Suprapubic skin (tissue), 4 donors: ENCODE data around the gene CCL22. TPM values are rescaled to one million over a fixed set of nuclear protein-coding genes. Genes with fewer than 3 reads are reported as not detected.
A peak's percentile ranks its signal among the peaks of the same experiment; 100 is the strongest.

ENCODE experiments used
- DNase-seq, 2 donors: peaks; one replicate each; pipeline ENCODE4 v3.0.0-alpha.2; 2019; ENCODE audit warnings: low spot score in 2 of 2
- H3K27ac ChIP-seq: fragments of 200-600 bp; sonication (generic); one replicate; pipeline ENCODE4 v1.5.1; 2019
- H3K27me3 ChIP-seq: fragments of 200-600 bp; sonication (generic); one replicate; pipeline ENCODE4 v1.5.1; 2019
- H3K36me3 ChIP-seq: fragments of 200-600 bp; sonication (generic); one replicate; pipeline ENCODE4 v1.5.1; 2019
- H3K4me1 ChIP-seq: fragments of 200-600 bp; sonication (generic); one replicate; pipeline ENCODE4 v1.5.1; 2019
- H3K4me3 ChIP-seq: fragments of 200-600 bp; sonication (generic); one replicate; pipeline ENCODE4 v1.5.1; 2019; ENCODE audit warnings: mild to moderate bottlenecking
- H3K9me3 ChIP-seq: fragments of 200-600 bp; sonication (generic); one replicate; pipeline ENCODE4 v1.5.1; 2019
- EP300 ChIP-seq: sonication (generic); formaldehyde crosslinking; IDR thresholded peaks from one replicate; pipeline ENCODE4 v1.6.1; 2017; ENCODE audit warnings: antibody characterized with exemption
- POLR2A ChIP-seq, 2 donors: fragments of 450-650 bp; IDR thresholded peaks; one replicate each; pipeline ENCODE4 v1.6.1; 2017; ENCODE audit warnings: antibody characterized with exemption in 2 of 2, mild to moderate bottlenecking in 2 of 2, moderate library complexity in 2 of 2
- POLR2AphosphoS5 ChIP-seq, 3 donors: sonication (generic); formaldehyde crosslinking; IDR thresholded peaks; one replicate each; pipeline ENCODE4 v1.6.1; 2017; ENCODE audit warnings: antibody characterized with exemption in 3 of 3
- WGBS: methylation state at CpG from one replicate; pipeline ENCODE4 v1.1.5; 2018; 5-methylcytosine and 5-hydroxymethylcytosine counted together
- total RNA-seq, 4 donors: library from RNA; depleted of rRNA; stranded (reverse); fragments of >200 nt; gene quantifications; one replicate each; pipeline ENCODE4 v1.1.0, GENCODE V29; 2016
- TF ChIP-seq, protein P1 (sequence below), 2 donors: fragments of 200-600 bp in 1 of 2; fragments of 450-650 bp in 1 of 2; sonication (generic) in 1 of 2; IDR thresholded peaks; one replicate each; pipeline ENCODE4 v1.5.1; 2016 to 2019; ENCODE audit warnings: antibody characterized with exemption in 2 of 2, mild to moderate bottlenecking in 1 of 2, moderate library complexity in 1 of 2

Gene CCL22
- total RNA-seq, result 10 to 100 TPM in 1 of 4 donors, 1 to 10 TPM in 3; 1.5 to 11.7 (median 3.3) TPM

DNA sequence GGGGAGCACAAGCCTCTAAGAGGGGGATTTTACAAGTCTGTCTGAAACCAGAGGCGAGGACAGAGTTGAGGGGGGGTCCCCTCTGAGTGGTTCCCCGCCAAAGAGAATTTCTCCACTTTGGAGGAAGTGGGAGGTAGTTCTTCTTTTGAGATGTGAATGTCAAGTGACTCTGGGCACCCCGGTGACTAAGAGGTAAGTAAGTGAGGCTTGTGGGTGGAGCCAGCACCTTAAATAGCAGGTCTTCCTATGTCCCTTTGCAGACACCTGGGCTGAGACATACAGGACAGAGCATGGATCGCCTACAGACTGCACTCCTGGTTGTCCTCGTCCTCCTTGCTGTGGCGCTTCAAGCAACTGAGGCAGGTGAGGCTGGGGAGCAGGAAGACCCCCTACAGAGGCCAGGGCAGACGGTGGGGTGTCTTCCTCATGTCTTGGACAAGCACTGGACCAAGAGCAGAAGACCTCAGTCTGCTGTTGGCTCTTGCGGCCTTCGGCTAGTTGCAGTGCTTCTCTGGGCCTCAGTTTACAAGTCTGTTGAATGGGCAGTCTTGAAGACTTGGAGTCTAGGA, at the start of gene CCL22:
CCL22 (plus strand) TSS at position 257 of the 569 bp plus-strand sequence; CDS start at position 291, 34 bp downstream.
- peaks cover 7% of the 10 kb centered on the region for H3K4me1 ChIP-seq
- no peaks in the 10 kb centered on the region for H3K36me3 ChIP-seq
- H3K27me3 ChIP-seq, result no peaks in the 10 kb centered on the region
- WGBS, result 87% methylated on average over 7 of the region's 9 CpGs
- TF ChIP-seq EP300 (no peak), POLR2AphosphoS5 (IDR thresholded peaks at IDR 0.05) (no peak), POLR2A (IDR thresholded peaks at IDR 0.05) (no peak)
- TF ChIP-seq, protein P1, sequence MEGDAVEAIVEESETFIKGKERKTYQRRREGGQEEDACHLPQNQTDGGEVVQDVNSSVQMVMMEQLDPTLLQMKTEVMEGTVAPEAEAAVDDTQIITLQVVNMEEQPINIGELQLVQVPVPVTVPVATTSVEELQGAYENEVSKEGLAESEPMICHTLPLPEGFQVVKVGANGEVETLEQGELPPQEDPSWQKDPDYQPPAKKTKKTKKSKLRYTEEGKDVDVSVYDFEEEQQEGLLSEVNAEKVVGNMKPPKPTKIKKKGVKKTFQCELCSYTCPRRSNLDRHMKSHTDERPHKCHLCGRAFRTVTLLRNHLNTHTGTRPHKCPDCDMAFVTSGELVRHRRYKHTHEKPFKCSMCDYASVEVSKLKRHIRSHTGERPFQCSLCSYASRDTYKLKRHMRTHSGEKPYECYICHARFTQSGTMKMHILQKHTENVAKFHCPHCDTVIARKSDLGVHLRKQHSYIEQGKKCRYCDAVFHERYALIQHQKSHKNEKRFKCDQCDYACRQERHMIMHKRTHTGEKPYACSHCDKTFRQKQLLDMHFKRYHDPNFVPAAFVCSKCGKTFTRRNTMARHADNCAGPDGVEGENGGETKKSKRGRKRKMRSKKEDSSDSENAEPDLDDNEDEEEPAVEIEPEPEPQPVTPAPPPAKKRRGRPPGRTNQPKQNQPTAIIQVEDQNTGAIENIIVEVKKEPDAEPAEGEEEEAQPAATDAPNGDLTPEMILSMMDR (IDR thresholded peaks at IDR 0.05), result no peak
- H3K9me3 ChIP-seq, result no peaks in the 10 kb centered on the region
- DNase-seq, result peak in 1 of 2 donors; percentile 50
- H3K27ac ChIP-seq, result no peak within 1 kb of the TSS
- no peak within 1 kb of the TSS for H3K4me3 ChIP-seq

DNA sequence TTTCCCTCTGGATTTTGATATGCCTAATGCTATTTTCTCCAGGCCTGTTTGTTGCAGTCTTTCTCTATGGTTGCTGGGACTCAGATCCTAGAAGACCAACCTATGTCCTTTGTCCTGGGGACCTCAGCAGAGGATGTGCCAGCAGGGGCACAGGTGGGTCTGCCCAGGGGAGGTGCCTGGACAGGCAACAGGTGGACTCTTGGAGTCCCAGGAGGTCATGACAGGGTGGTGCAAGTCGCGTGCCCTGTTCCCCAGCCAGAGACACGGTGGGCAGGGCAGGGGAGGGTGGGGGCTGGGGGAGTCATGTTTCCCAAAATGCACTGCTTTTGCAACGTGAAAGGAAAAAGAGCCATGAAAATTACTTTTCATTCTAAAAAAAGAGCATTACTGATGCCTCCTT, 47.8 kb upstream of the CCL22 start:
- no peaks in the 10 kb centered on the region for H3K9me3 ChIP-seq
- peaks cover 7% of the 10 kb centered on the region for H3K4me1 ChIP-seq
- DNase-seq, result no peak
- no peak overlapping the region for H3K27ac ChIP-seq
- no peak overlapping the region for H3K4me3 ChIP-seq
- no peaks in the 10 kb centered on the region for H3K36me3 ChIP-seq
- H3K27me3 ChIP-seq, result no peaks in the 10 kb centered on the region
- TF ChIP-seq EP300, result no peak
- TF ChIP-seq POLR2AphosphoS5 (IDR thresholded peaks at IDR 0.05), result no peak
- no peak for TF ChIP-seq POLR2A (IDR thresholded peaks at IDR 0.05)
- TF ChIP-seq, protein P1 (IDR thresholded peaks at IDR 0.05), result no peak
- WGBS, result 59% methylated on average over 4 of the region's 4 CpGs

DNA sequence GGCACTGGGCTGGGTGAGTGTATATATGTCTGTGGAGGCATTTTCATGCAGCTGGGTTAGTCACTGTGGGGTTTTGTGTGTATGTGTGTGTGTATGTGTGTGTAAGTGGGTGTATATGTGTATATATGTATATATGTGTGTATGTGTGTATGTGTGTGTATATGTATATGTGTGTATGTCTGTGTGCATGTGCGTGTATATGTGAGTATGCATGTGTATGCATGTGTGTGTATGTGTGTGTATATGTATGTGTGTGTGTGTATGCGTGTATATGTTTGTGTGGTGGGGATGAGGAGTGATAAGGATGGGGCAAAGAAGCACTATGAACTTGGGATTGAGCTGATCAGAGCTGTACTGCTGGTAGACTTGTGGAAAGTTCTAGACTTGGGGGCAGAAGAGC, 45.1 kb upstream of the CCL22 start:
- no peak for TF ChIP-seq POLR2A (IDR thresholded peaks at IDR 0.05)
- TF ChIP-seq, protein P1 (IDR thresholded peaks at IDR 0.05), result no peak
- no peak for TF ChIP-seq EP300
- no peak for TF ChIP-seq POLR2AphosphoS5 (IDR thresholded peaks at IDR 0.05)
- WGBS, result 95% methylated on average over 2 of the region's 2 CpGs
- Histone ChIP-seq H3K27ac (no peak overlapping the region), H3K9me3 (no peaks in the 10 kb centered on the region), H3K27me3 (no peaks in the 10 kb centered on the region), H3K4me1 (peaks cover 11% of the 10 kb centered on the region), H3K36me3 (no peaks in the 10 kb centered on the region), H3K4me3 (no peak overlapping the region)
- no peak for DNase-seq

- peaks cover 11% of the 10 kb centered on the region for H3K4me1 ChIP-seq
- TF ChIP-seq, protein P1 (IDR thresholded peaks at IDR 0.05), result no peak
- TF ChIP-seq EP300 (no peak), POLR2A (IDR thresholded peaks at IDR 0.05) (no peak)
- DNase-seq, result no peak
- no peaks in the 10 kb centered on the region for H3K36me3 ChIP-seq
- no peak overlapping the region for H3K4me3 ChIP-seq
- H3K27me3 ChIP-seq, result no peaks in the 10 kb centered on the region
- no peaks in the 10 kb centered on the region for H3K9me3 ChIP-seq
- no peak overlapping the region for H3K27ac ChIP-seq
- 54% methylated on average over 1 of the region's 1 CpG for WGBS
Observed at GRCh38 chr16:57314161-57314785, 44.3 kb upstream of the CCL22 start.

GRCh38 chr16:57315416-57315815, 43.2 kb upstream of the CCL22 start:
- DNase-seq, result peak in 1 of 2 donors; percentile 24
- Histone ChIP-seq H3K4me3 (no peak overlapping the region), H3K27me3 (no peaks in the 10 kb centered on the region), H3K4me1 (peaks cover 11% of the 10 kb centered on the region), H3K27ac (no peak overlapping the region), H3K9me3 (no peaks in the 10 kb centered on the region), H3K36me3 (no peaks in the 10 kb centered on the region)
- 55% methylated on average over 7 of the region's 7 CpGs for WGBS
- TF ChIP-seq EP300 (no peak), POLR2A (IDR thresholded peaks at IDR 0.05) (no peak), POLR2AphosphoS5 (IDR thresholded peaks at IDR 0.05) (no peak)
- TF ChIP-seq, protein P1 (IDR thresholded peaks at IDR 0.05), result no peak
